HCT116 (cell line): ENCODE data around the gene SMC4. TPM values are rescaled to one million over a fixed set of nuclear protein-coding genes. Genes with fewer than 3 reads are reported as not detected.

ENCODE experiments used
- ATAC-seq: fragments of 200-7000 bp; cut with Tn5 transposase; 2 replicates; pipeline ENCODE4 v1.9.1; 2020; ENCODE audit warnings: mild to moderate bottlenecking, moderate library complexity
- BruUV-seq: library from RNA; stranded (reverse); fragments of 400-500 nt; replicated peaks from 2 replicates; lab custom pipeline; 2021; lab: Mats Ljungman, UMichigan
- CTCF ChIA-PET: fragments of 300-600 bp; sonication (Branson Sonifier 250); formaldehyde crosslinking; loops from one replicate; lab custom pipeline; 2021; ENCODE audit warnings: antibody characterized with exemption; lab: Charles Lee
- POLR2A ChIA-PET: fragments of 300-600, 350-600 bp; sonication (Branson Sonifier 250); formaldehyde crosslinking; loops from one replicate; lab custom pipeline; 2021; ENCODE audit warnings: antibody characterized with exemption; lab: Charles Lee
- RAD21 ChIA-PET, 2 experiments: fragments of 300-600 bp; sonication (Branson Sonifier 250); formaldehyde crosslinking; loops; one replicate each; lab custom pipeline; 2023; ENCODE audit warnings: low total read pairs in 2 of 2; ENCODE audit not compliant: uncharacterized antibody in 2 of 2, unreplicated experiment in 2 of 2, low non-redundant PET in 1 of 2; lab: Charles Lee
- DNase-seq: peaks from one replicate; pipeline ENCODE4 v3.0.0-alpha.2; 2010; ENCODE audit warnings: low read depth, low spot score
- H2AFZ ChIP-seq: fragments of 200-600 bp; shearing (Covaris generic), sonication (generic); 2 replicates; pipeline ENCODE4 v1.6.1; 2017; ENCODE audit warnings: low read depth, mixed run types, mixed read lengths, antibody characterized with exemption, low read length; ENCODE audit not compliant: poor library complexity, severe bottlenecking
- H3K27ac ChIP-seq: 2 replicates; pipeline ENCODE4 v1.5.1; 2012; ENCODE audit warnings: low read depth, low read length
- H3K27me3 ChIP-seq: fragments of 200-600 bp; sonication (generic); 2 replicates; pipeline ENCODE4 v1.6.1; 2016; ENCODE audit warnings: mixed run types, low read length, mixed read lengths; ENCODE audit not compliant: insufficient read depth
- H3K36me3 ChIP-seq, 2 experiments: fragments of 200-500 bp in 1 of 2; fragments of 200-600 bp in 1 of 2; sonication (Bioruptor generic) in 1 of 2; sonication (generic) in 1 of 2; 2 replicates each; pipeline versions ENCODE4 v1.5.1 to v1.6.1; 2014 to 2016; ENCODE audit warnings: low read length in 2 of 2, inconsistent platforms in 1 of 2, mixed read lengths in 1 of 2, mixed run types in 1 of 2; ENCODE audit not compliant: insufficient read depth in 2 of 2, control insufficient read depth in 1 of 2
- H3K4me1 ChIP-seq, 2 experiments: fragments of 200-600 bp in 1 of 2; sonication (generic) in 1 of 2; 2 replicates each; pipeline versions ENCODE4 v1.5.1 to v1.6.1; 2012 to 2017; ENCODE audit warnings: low read length in 2 of 2, inconsistent platforms in 1 of 2, mild to moderate bottlenecking in 1 of 2, mixed read lengths in 1 of 2, mixed run types in 1 of 2, moderate library complexity in 1 of 2; ENCODE audit not compliant: insufficient read depth in 2 of 2, control insufficient read depth in 1 of 2
- H3K4me2 ChIP-seq: fragments of 200-600 bp; sonication (generic); 2 replicates; pipeline ENCODE4 v1.6.1; 2017; ENCODE audit warnings: mixed run types, low read length, mixed read lengths
- H3K4me3 ChIP-seq, 2 experiments: fragments of 200-600 bp in 1 of 2; sonication (generic) in 1 of 2; replicated peaks in 1 of 2; 2 replicates each; pipeline ENCODE4 v1.5.1; 2011 to 2016; ENCODE audit warnings: low read length in 2 of 2, control low read depth in 1 of 2, low read depth in 1 of 2, mild to moderate bottlenecking in 1 of 2, mixed read lengths in 1 of 2, mixed run types in 1 of 2
- H3K79me2 ChIP-seq: fragments of 200-600 bp; sonication (generic); 2 replicates; pipeline ENCODE4 v1.6.1; 2017; ENCODE audit warnings: mild to moderate bottlenecking, mixed run types, low read length, moderate library complexity, mixed read lengths; ENCODE audit not compliant: insufficient read depth
- H3K9ac ChIP-seq: fragments of 200-600 bp; sonication (generic); 2 replicates; pipeline ENCODE4 v1.6.1; 2016; ENCODE audit warnings: low read length, mixed read lengths
- H3K9me2 ChIP-seq: fragments of 200-600 bp; sonication (generic), shearing (Covaris generic); 2 replicates; pipeline ENCODE4 v1.6.1; 2017; ENCODE audit warnings: mixed run types, mild to moderate bottlenecking, moderate library complexity; ENCODE audit not compliant: insufficient read depth
- H3K9me3 ChIP-seq, 2 experiments: fragments of 200-500 bp in 1 of 2; fragments of 200-600 bp in 1 of 2; sonication (Bioruptor generic) in 1 of 2; sonication (generic) in 1 of 2; 2 replicates each; pipeline ENCODE4 v1.6.1; 2014 to 2017; ENCODE audit warnings: low read length in 2 of 2, mixed read lengths in 2 of 2, inconsistent platforms in 1 of 2, low read depth in 1 of 2, mild to moderate bottlenecking in 1 of 2, mixed run types in 1 of 2, moderate library complexity in 1 of 2; ENCODE audit not compliant: control insufficient read depth in 1 of 2, insufficient read depth in 1 of 2
- H4K20me1 ChIP-seq: fragments of 200-600 bp; sonication (generic), shearing (Covaris generic); 2 replicates; pipeline ENCODE4 v1.6.1; 2017; ENCODE audit warnings: mixed run types, mild to moderate bottlenecking, moderate library complexity; ENCODE audit not compliant: insufficient read depth
- CEBPB ChIP-seq: IDR thresholded peaks from 2 replicates; pipeline ENCODE4 v1.6.1; 2012; ENCODE audit warnings: low read depth
- CTCF ChIP-seq, 3 experiments: fragments of 200-600 bp in 1 of 3; sonication (generic) in 1 of 3; IDR thresholded peaks in 2 of 3; conservative IDR thresholded peaks in 1 of 3; 2 replicates each; pipeline ENCODE4 v1.5.1; 2012 to 2017; ENCODE audit warnings: low read depth in 2 of 3, low read length in 2 of 3, antibody characterized with exemption in 1 of 3, borderline replicate concordance in 1 of 3, control low read depth in 1 of 3, mild to moderate bottlenecking in 1 of 3, mixed read lengths in 1 of 3, mixed run types in 1 of 3, moderate library complexity in 1 of 3; ENCODE audit not compliant: insufficient read depth in 1 of 3
- ELF1 ChIP-seq: IDR thresholded peaks from 2 replicates; pipeline ENCODE4 v1.6.1; 2012; ENCODE audit warnings: low read depth, borderline replicate concordance
- FOSL1 ChIP-seq: IDR thresholded peaks from 2 replicates; pipeline ENCODE4 v1.6.1; 2012; ENCODE audit warnings: low read depth
- POLR2AphosphoS5 ChIP-seq: IDR thresholded peaks from 2 replicates; pipeline ENCODE4 v1.6.1; 2011; ENCODE audit warnings: mild to moderate bottlenecking, low read depth, low read length, moderate library complexity
- RAD21 ChIP-seq: IDR thresholded peaks from 2 replicates; pipeline ENCODE4 v1.6.1; 2012; ENCODE audit warnings: low read depth, mild to moderate bottlenecking
- REST ChIP-seq: IDR thresholded peaks from 2 replicates; pipeline ENCODE4 v1.6.1; 2012; ENCODE audit warnings: low read depth
- TCF7L2 ChIP-seq: IDR thresholded peaks from 2 replicates; pipeline ENCODE4 v1.7.0; 2011; ENCODE audit warnings: borderline replicate concordance, inconsistent platforms; ENCODE audit not compliant: insufficient read depth, insufficient read length; ENCODE audit errors: extremely low read depth
- YY1 ChIP-seq: IDR thresholded peaks from 2 replicates; pipeline ENCODE4 v1.6.1; 2011; ENCODE audit warnings: low read length, low read depth, moderate library complexity, mild to moderate bottlenecking; ENCODE audit not compliant: insufficient replicate concordance; ENCODE audit errors: extremely low read depth
- ZBTB33 ChIP-seq: IDR thresholded peaks from 2 replicates; pipeline ENCODE4 v1.6.1; 2011; ENCODE audit warnings: mild to moderate bottlenecking, low read length, moderate library complexity; ENCODE audit not compliant: insufficient replicate concordance; ENCODE audit errors: extremely low read depth
- intact Hi-C: fragments of 100-400 bp; cut with micrococcal nuclease; formaldehyde crosslinking; loops from 2 replicates; pipeline ENCODE4 v1.10.0; 2022
- total RNA-seq: library from RNA; stranded (reverse); gene quantifications from one replicate; pipeline ENCODE4 v1.2.1, GENCODE V29; 2021; ENCODE audit not compliant: unreplicated experiment

Gene SMC4
- total RNA-seq, 1 experiment from 2014 or later, result 123 TPM

GRCh38 chr3:160460033-160460432 is 60.6 kb downstream of the SMC4 start (continued):
- TF ChIP-seq FOSL1, result no peak

GRCh38 chr3:160464321-160464720 is 64.9 kb downstream of the SMC4 start:
- POLR2A ChIA-PET, result no interaction called here
- ATAC-seq, result no peak

GRCh38 chr3:160464971-160465370 is 65.5 kb downstream of the SMC4 start:
- no peaks in the 10 kb centered on the region for H4K20me1 ChIP-seq
- RAD21 ChIA-PET, result no interaction called here
- H3K27ac ChIP-seq, result no peak overlapping the region
- no peak overlapping the region for H3K9ac ChIP-seq
- BruUV-seq, result no TSS peak
- H3K27me3 ChIP-seq, result no peaks in the 10 kb centered on the region
- no peaks in the 10 kb centered on the region for H3K4me1 ChIP-seq
- H3K36me3 ChIP-seq, result no peaks in the 10 kb centered on the region
- H3K4me3 ChIP-seq, result no peak overlapping the region
- peaks cover 0 to under 1% of the 10 kb centered on the region in 2 experiments; a peak in 1 of 4 replicates for H3K9me3 ChIP-seq
- intact Hi-C loops, result no loop called here
- DNase-seq, result no peak
- ATAC-seq, result no peak
- H3K4me2 ChIP-seq, result no peak overlapping the region
- CTCF ChIA-PET, result no interaction called here
- H3K9me2 ChIP-seq, result no peaks in the 10 kb centered on the region
- POLR2A ChIA-PET, result no interaction called here
- no peak overlapping the region for H2AFZ ChIP-seq
- H3K79me2 ChIP-seq, result no peaks in the 10 kb centered on the region
- TF ChIP-seq YY1, result no peak
- no peak for TF ChIP-seq CTCF (IDR thresholded peaks at IDR 0.05 in 2 of 3, conservative IDR thresholded peaks at IDR 0.05 in 1 of 3; ENCODE audit: borderline replicate concordance in 1 of 3, insufficient read depth in 1 of 3, low read depth in 2 of 3, low read length in 2 of 3)
- no peak for TF ChIP-seq TCF7L2
- TF ChIP-seq ZBTB33, result no peak
- no peak for TF ChIP-seq POLR2AphosphoS5
- no peak for TF ChIP-seq RAD21
- no peak for TF ChIP-seq REST

More at GRCh38 chr3:160464321-160464720, 64.9 kb downstream of the SMC4 start:
- Histone ChIP-seq H2AFZ (no peak overlapping the region), H3K79me2 (no peaks in the 10 kb centered on the region), H3K4me1 (no peaks in the 10 kb centered on the region), H4K20me1 (no peaks in the 10 kb centered on the region), H3K27ac (no peak overlapping the region), H3K9ac (no peak overlapping the region), H3K27me3 (no peaks in the 10 kb centered on the region), H3K36me3 (no peaks in the 10 kb centered on the region), H3K4me3 (no peak overlapping the region), H3K9me3 (no peaks in the 10 kb centered on the region), H3K4me2 (no peak overlapping the region), H3K9me2 (no peaks in the 10 kb centered on the region)
- no TSS peak for BruUV-seq
- CTCF ChIA-PET, result no interaction called here
- RAD21 ChIA-PET, result no interaction called here
- no peak for DNase-seq
- intact Hi-C loops, result no loop called here
- TF ChIP-seq FOSL1, result no peak
- TF ChIP-seq ELF1, result no peak
- TF ChIP-seq CEBPB, result no peak
- TF ChIP-seq RAD21, result no peak
